H1 (cell line): ENCODE results near the gene POLD1.

ENCODE experiments used
- BRCA1 ChIP-seq: IDR thresholded peaks from 2 replicates; pipeline ENCODE4 v1.6.1; 2012; ENCODE audit warnings: low read depth, low read length, improper control_type of control experiment
- EZH2 ChIP-seq: fragments of 200-600 bp; sonication (generic); IDR thresholded peaks from 2 replicates; pipeline ENCODE4 v1.7.1; 2012; ENCODE audit warnings: low read depth, mild to moderate bottlenecking, moderate library complexity, low read length, inconsistent platforms; ENCODE audit not compliant: severe bottlenecking
- JUN ChIP-seq: IDR thresholded peaks from 2 replicates; pipeline ENCODE4 v1.6.1; 2011; ENCODE audit warnings: low read depth, mild to moderate bottlenecking, improper control_type of control experiment, low read length
- JUND ChIP-seq: IDR thresholded peaks from 2 replicates; pipeline ENCODE4 v1.6.1; 2011; ENCODE audit warnings: mild to moderate bottlenecking, improper control_type of control experiment, low read length
- KDM1A ChIP-seq: fragments of 200-600, 300-600 bp; sonication (generic); IDR thresholded peaks from 2 replicates; pipeline ENCODE4 v1.7.1; 2016; ENCODE audit warnings: mild to moderate bottlenecking, low read length, borderline replicate concordance
- KDM5A ChIP-seq: fragments of 200-600 bp; IDR thresholded peaks from 2 replicates; pipeline ENCODE4 v1.7.1; 2012; ENCODE audit warnings: mild to moderate bottlenecking, low read length, inconsistent platforms, mixed read lengths
- POLR2A ChIP-seq, 2 experiments: IDR thresholded peaks; 1 replicate in 1 of 2; 2 replicates in 1 of 2; pipeline ENCODE4 v1.6.1; 2011; ENCODE audit warnings: low read depth in 2 of 2, low read length in 2 of 2, mild to moderate bottlenecking in 2 of 2; ENCODE audit errors: control extremely low read depth in 1 of 2
- POU5F1 ChIP-seq: IDR thresholded peaks from 2 replicates; pipeline ENCODE4 v1.6.1; 2011; ENCODE audit warnings: low read depth, mild to moderate bottlenecking, low read length, moderate library complexity
- RAD21 ChIP-seq, 2 experiments: IDR thresholded peaks in 1 of 2; conservative IDR thresholded peaks in 1 of 2; 2 replicates each; pipeline ENCODE4 v1.6.1; 2011; ENCODE audit warnings: low read depth in 2 of 2, low read length in 2 of 2, improper control_type of control experiment in 1 of 2, inconsistent platforms in 1 of 2, mild to moderate bottlenecking in 1 of 2, moderate library complexity in 1 of 2
- TAF1 ChIP-seq: IDR thresholded peaks from 2 replicates; pipeline ENCODE4 v1.6.1; 2011; ENCODE audit warnings: mild to moderate bottlenecking, low read depth, low read length
- TF ChIP-seq, protein P1 (sequence below), 3 experiments: IDR thresholded peaks; 1 replicate in 2 of 3; 2 replicates in 1 of 3; pipeline versions ENCODE4 v1.5.1 to v1.6.1; 2011; ENCODE audit warnings: low read length in 3 of 3, mild to moderate bottlenecking in 3 of 3, inconsistent platforms in 2 of 3, low read depth in 1 of 3, moderate library complexity in 1 of 3; ENCODE audit not compliant: insufficient read depth in 1 of 3; ENCODE audit errors: control extremely low read depth in 1 of 3
- TF ChIP-seq, protein P2 (sequence below): IDR thresholded peaks from 2 replicates; pipeline ENCODE4 v1.6.1; 2011; ENCODE audit warnings: low read length, improper control_type of control experiment

DNA sequence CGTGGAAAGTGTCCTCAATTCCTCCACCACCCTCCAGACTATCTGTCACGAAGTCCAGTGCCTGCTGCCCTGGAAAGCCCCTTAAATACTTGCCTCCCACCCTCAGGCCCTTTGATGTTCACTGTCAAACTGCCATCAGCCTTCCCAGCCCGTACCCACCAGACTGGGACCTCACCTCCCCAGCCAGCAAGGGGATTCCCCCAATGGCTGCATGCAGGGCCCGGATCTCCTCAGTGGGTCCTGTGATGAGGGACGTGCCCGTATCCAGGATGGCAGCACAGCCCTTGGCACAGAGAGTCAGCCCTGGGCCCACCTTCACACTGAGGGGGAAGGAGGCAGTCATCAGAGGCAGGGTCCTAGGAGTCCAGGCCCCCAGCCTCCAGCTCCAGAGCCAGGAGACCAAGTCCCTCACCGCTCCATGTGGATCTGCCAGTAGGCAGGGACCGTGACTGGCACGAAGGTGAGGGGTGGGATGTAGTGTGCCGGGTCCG, 24.8 kb upstream of the POLD1 start:
- TF ChIP-seq KDM5A (no peak), JUND (no peak), RAD21 (IDR thresholded peaks at IDR 0.05 in 1 of 2, conservative IDR thresholded peaks at IDR 0.05 in 1 of 2; ENCODE audit: low read depth in 2 of 2, low read length in 2 of 2) (no peak), BRCA1 (no peak), TAF1 (no peak), JUN (no peak), EZH2 (no peak), POU5F1 (no peak), POLR2A (IDR thresholded peaks at IDR 0.05; ENCODE audit: control extremely low read depth in 1 of 2, low read depth in 2 of 2, low read length in 2 of 2) (no peak), KDM1A (no peak)
- TF ChIP-seq, protein P1, sequence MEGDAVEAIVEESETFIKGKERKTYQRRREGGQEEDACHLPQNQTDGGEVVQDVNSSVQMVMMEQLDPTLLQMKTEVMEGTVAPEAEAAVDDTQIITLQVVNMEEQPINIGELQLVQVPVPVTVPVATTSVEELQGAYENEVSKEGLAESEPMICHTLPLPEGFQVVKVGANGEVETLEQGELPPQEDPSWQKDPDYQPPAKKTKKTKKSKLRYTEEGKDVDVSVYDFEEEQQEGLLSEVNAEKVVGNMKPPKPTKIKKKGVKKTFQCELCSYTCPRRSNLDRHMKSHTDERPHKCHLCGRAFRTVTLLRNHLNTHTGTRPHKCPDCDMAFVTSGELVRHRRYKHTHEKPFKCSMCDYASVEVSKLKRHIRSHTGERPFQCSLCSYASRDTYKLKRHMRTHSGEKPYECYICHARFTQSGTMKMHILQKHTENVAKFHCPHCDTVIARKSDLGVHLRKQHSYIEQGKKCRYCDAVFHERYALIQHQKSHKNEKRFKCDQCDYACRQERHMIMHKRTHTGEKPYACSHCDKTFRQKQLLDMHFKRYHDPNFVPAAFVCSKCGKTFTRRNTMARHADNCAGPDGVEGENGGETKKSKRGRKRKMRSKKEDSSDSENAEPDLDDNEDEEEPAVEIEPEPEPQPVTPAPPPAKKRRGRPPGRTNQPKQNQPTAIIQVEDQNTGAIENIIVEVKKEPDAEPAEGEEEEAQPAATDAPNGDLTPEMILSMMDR (IDR thresholded peaks at IDR 0.05; ENCODE audit: control extremely low read depth in 1 of 3, insufficient read depth in 1 of 3, low read depth in 1 of 3, low read length in 3 of 3) = no peak
- TF ChIP-seq, protein P2, sequence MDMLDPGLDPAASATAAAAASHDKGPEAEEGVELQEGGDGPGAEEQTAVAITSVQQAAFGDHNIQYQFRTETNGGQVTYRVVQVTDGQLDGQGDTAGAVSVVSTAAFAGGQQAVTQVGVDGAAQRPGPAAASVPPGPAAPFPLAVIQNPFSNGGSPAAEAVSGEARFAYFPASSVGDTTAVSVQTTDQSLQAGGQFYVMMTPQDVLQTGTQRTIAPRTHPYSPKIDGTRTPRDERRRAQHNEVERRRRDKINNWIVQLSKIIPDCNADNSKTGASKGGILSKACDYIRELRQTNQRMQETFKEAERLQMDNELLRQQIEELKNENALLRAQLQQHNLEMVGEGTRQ = no peak
